Lung (tissue), 12 donors: ENCODE data around the gene NFIL3. TPM values are rescaled to one million over a fixed set of nuclear protein-coding genes. Genes with fewer than 3 reads are reported as not detected.
A peak's percentile ranks its signal among the peaks of the same experiment; 100 is the strongest.

Source experiments
- ATAC-seq: fragments of 200-7000 bp; cut with Tn5 transposase; one replicate; pipeline ENCODE4 v1.9.1; 2020; ENCODE audit warnings: moderate number of reproducible peaks; ENCODE audit not compliant: insufficient read depth, low FRiP score
- DNase-seq, 3 donors: peaks; one replicate each; pipeline ENCODE4 v3.0.0-alpha.2; 2013 to 2017
- H3K27ac ChIP-seq, 2 donors: one replicate each; pipeline ENCODE4 v1.5.1; 2013; ENCODE audit warnings: mild to moderate bottlenecking in 2 of 2, moderate library complexity in 2 of 2, control low read depth in 1 of 2, inconsistent platforms in 1 of 2, low read depth in 1 of 2, low read length in 1 of 2
- H3K27me3 ChIP-seq, 3 donors: one replicate each; pipeline ENCODE4 v1.5.1; 2013; ENCODE audit warnings: low read length in 2 of 3; ENCODE audit not compliant: control insufficient read depth in 3 of 3, insufficient read depth in 3 of 3
- H3K36me3 ChIP-seq, 4 donors: one replicate each; pipeline ENCODE4 v1.5.1; 2013; ENCODE audit warnings: low read length in 4 of 4, mild to moderate bottlenecking in 1 of 4, moderate library complexity in 1 of 4; ENCODE audit not compliant: control insufficient read depth in 4 of 4, insufficient read depth in 4 of 4
- H3K4me1 ChIP-seq, 5 donors: one replicate each; pipeline ENCODE4 v1.5.1; 2013; ENCODE audit warnings: low read length in 5 of 5, mild to moderate bottlenecking in 2 of 5, moderate library complexity in 1 of 5; ENCODE audit not compliant: control insufficient read depth in 5 of 5, insufficient read depth in 5 of 5
- H3K4me3 ChIP-seq: one replicate; pipeline ENCODE4 v1.5.1; 2013; ENCODE audit warnings: mild to moderate bottlenecking, control low read depth, moderate library complexity
- H3K9ac ChIP-seq, 2 donors: one replicate each; pipeline ENCODE4 v1.5.1; 2013; ENCODE audit warnings: low read length in 2 of 2, control low read depth in 1 of 2; ENCODE audit not compliant: insufficient read depth in 1 of 2
- H3K9me3 ChIP-seq, 4 donors: one replicate each; pipeline ENCODE4 v1.5.1; 2013; ENCODE audit warnings: low read length in 3 of 4, mild to moderate bottlenecking in 1 of 4, moderate library complexity in 1 of 4; ENCODE audit not compliant: control insufficient read depth in 4 of 4, insufficient read depth in 3 of 4
- WGBS, 2 donors: extraction: QIAGEN DNeasy Blood & Tissue Kit; methylation state at CpG; one replicate each; pipeline ENCODE4 v1.1.7; 2013; 5-methylcytosine and 5-hydroxymethylcytosine counted together
- polyA plus RNA-seq, 2 donors: library from polyadenylated mRNA; stranded (reverse); fragments of 200-250 nt; gene quantifications; one replicate each; pipeline ENCODE4 v1.2.1, GENCODE V29; 2013
- total RNA-seq, 2 donors: library from RNA; depleted of rRNA in 1 of 2; stranded (reverse); fragments of >200 nt in 1 of 2; gene quantifications; one replicate each; pipeline ENCODE4 v1.2.1, GENCODE V29; 2014 to 2021
- TF ChIP-seq, protein P1 (sequence below): IDR thresholded peaks from 2 replicates; pipeline ENCODE4 v1.5.1; 2012; ENCODE audit warnings: mild to moderate bottlenecking; ENCODE audit errors: control extremely low read depth, extremely low read depth
- donor health status: control.
- donor health status: control.
- donor health status: Bipolar disorder and iron deficiency.
- donor health status: healthy.
- donor health status: DM: yes; HTN: yes; CAD: no.

NFIL3 gene
- total and polyA plus RNA-seq, 4 donors, result 13.1 to 75.3 (median 48.4) TPM

DNA sequence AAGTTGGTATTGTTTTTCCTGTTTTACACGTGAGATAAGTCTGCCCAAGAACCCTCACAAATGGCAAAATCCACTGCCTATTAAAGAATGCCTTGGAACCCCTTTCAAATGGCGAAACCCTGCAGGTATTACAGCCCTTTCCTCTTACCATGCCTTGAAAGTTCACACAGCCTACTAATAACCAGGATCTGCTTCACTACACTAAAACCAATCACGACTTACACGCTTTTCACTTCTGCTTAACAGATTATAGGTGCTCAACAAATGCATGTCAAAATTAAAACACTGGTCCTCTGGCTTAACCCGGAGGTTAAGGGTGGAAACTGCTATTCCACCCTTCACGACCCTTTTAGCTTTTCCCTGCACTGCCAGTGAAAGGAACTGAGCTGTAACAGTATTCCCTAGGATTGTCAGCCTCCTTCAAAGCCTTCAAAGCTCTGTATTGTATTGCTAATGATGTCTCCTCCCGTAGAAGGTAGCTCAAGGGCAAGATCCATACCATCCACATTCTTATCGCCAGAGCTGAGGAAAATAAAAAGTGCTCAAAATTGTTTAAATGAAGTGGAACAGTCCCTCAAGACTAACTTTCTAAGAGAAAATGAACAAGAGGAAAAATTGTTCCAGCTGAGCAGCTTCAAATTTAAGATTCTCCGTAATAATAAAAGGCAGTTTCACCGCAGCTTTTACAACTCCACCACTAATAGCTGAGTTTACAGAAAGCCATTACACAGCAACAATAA lies 62.9 kb downstream of the NFIL3 start:
- H3K27me3 ChIP-seq, result no peaks in the 10 kb centered on the region
- peaks cover 0 to 12% (median 0%) of the 10 kb centered on the region in 4 donors for H3K36me3 ChIP-seq
- H3K4me1 ChIP-seq, result peaks cover 0 to 20% (median 17%) of the 10 kb centered on the region in 5 donors
- peak overlapping the region; percentile 41 to 90 for H3K9ac ChIP-seq
- peak overlapping the region; percentile 90 for H3K4me3 ChIP-seq
- DNase-seq, result peak in 1 of 3 donors; percentile 47
- peak overlapping the region; percentile 94 to 96 for H3K27ac ChIP-seq
- WGBS, 2 donors, result 21 to 25% methylated on average over 10 of the region's 10 CpGs
- no peaks in the 10 kb centered on the region for H3K9me3 ChIP-seq
- TF ChIP-seq, protein P1, sequence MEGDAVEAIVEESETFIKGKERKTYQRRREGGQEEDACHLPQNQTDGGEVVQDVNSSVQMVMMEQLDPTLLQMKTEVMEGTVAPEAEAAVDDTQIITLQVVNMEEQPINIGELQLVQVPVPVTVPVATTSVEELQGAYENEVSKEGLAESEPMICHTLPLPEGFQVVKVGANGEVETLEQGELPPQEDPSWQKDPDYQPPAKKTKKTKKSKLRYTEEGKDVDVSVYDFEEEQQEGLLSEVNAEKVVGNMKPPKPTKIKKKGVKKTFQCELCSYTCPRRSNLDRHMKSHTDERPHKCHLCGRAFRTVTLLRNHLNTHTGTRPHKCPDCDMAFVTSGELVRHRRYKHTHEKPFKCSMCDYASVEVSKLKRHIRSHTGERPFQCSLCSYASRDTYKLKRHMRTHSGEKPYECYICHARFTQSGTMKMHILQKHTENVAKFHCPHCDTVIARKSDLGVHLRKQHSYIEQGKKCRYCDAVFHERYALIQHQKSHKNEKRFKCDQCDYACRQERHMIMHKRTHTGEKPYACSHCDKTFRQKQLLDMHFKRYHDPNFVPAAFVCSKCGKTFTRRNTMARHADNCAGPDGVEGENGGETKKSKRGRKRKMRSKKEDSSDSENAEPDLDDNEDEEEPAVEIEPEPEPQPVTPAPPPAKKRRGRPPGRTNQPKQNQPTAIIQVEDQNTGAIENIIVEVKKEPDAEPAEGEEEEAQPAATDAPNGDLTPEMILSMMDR, result no peak
- ATAC-seq, result no peak

DNA sequence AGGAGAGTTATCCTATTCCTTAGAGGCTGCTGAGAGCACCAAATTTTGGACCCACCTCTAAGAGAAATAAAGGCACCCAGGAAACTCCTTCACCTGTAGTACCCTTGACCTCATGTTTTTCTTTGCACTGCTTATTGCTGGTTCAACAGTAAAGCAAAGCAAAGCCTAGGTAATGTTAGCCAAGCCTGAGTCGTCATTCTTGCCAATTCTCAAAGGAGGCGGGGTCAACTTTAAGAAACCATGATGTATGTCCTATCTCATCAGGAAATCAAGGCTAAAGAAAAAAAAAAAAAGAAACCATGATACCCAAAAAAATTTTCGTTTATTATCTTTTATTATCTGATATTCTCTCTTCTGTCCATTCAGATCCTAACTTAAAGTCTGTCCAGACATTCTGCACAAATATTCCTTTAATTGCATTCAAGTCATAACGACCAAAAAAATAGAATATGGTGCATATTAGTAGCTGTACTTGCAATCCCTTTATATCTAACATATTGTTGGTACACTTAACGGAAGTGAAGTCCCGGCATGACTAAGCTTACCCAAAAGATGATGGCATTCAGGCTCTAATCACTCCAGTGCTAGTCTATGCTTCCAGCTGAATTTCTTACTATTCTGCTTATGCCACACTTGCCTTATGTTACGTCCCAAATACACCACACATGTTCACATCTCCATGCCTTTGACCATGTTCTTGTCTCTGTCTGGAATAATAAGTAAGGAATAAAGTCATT lies 63.7 kb downstream of the NFIL3 start:
- Histone ChIP-seq H3K36me3 (peaks cover 0 to 15% (median 0%) of the 10 kb centered on the region in 4 donors), H3K9ac (peak overlapping the region in 1 of 2 donors; percentile 90), H3K9me3 (no peaks in the 10 kb centered on the region), H3K27me3 (no peaks in the 10 kb centered on the region), H3K4me1 (peaks cover 0 to 26% (median 20%) of the 10 kb centered on the region in 5 donors), H3K4me3 (no peak overlapping the region), H3K27ac (no peak overlapping the region)
- 67 to 79% methylated on average over 7 of the region's 7 CpGs for WGBS, 2 donors
- ATAC-seq (no peak), DNase-seq (no peak)
- TF ChIP-seq, protein P1, result no peak

DNA sequence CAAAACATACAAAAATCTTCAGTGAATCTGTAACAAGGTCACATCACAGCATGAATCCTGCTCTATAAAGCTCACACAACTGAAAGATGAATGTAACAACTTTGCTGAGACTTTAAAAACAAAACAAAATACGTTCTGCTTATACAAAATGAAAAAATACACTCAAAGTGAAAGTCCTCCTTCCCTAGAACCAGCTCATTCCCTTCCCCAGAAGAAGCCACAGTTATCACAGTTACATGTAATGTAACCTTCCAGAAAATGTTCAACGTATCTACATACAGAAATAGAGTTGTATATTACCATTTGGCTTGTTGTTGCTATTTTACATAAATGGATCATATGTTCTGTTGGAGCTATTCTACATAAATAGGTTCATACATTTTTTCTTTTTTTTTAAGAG lies 64.5 kb downstream of the NFIL3 start:
- Histone ChIP-seq H3K36me3 (peaks cover 0 to 15% (median 0%) of the 10 kb centered on the region in 4 donors), H3K27ac (no peak overlapping the region), H3K4me3 (no peak overlapping the region), H3K4me1 (peaks cover 0 to 26% (median 20%) of the 10 kb centered on the region in 5 donors), H3K9me3 (no peaks in the 10 kb centered on the region), H3K27me3 (no peaks in the 10 kb centered on the region), H3K9ac (no peak overlapping the region)
- WGBS, 2 donors, result 74 to 82% methylated on average over 2 of the region's 2 CpGs
- TF ChIP-seq, protein P1, result no peak
- DNase-seq, result no peak
- no peak for ATAC-seq

Other genes starting within 250 kb of the NFIL3 start
- gene AUH, start 61.9 kb downstream of the NFIL3 start, total RNA-seq, result 10 to 100 TPM; 15.4 to 76.8 TPM
- gene AUH, start 61.9 kb downstream of the NFIL3 start, polyA plus RNA-seq, result 10 to 100 TPM; 10.5 to 17.0 TPM